ENCODE data around the gene EBNA1BP2. TPM values are rescaled to one million over a fixed set of nuclear protein-coding genes. Genes with fewer than 3 reads are reported as not detected.

EBNA1BP2 gene
- total and polyA plus RNA-seq, 2 of the 4 experiments (the other 2 are of a cell fraction) = 82.8 to 135 TPM

GRCh38 chr1:43172527-43172972, 460 bp upstream of the EBNA1BP2 start:
- ATAC-seq (ENCODE audit: low read depth) = peak; percentile 99
- ChIA-PET POLR2A (ENCODE audit: unreplicated experiment) (no interaction called here), CTCF (no interaction called here)

More at GRCh38 chr1:43172527-43172972, 460 bp upstream of the EBNA1BP2 start:
- no peak overlapping the region for H3K14ac ChIP-seq (replicated peaks; ENCODE audit: low read depth, low read length)
- H3K23ac ChIP-seq (ENCODE audit: low read depth, low read length) = no peak overlapping the region
- H3K9ac ChIP-seq (ENCODE audit: low read depth, low read length) = no peak overlapping the region
- H3K4me1 ChIP-seq (ENCODE audit: control insufficient read depth, insufficient read depth, low read length) = no peaks in the 10 kb centered on the region
- intact Hi-C loops (cut with micrococcal nuclease) = loop anchor here (1.0 kb wide), 1 partner anchor 34 kb away; no protein-coding TSS in a partner anchor
- no peak overlapping the region for H4K5ac ChIP-seq (ENCODE audit: low read depth, low read length)
- H4K91ac ChIP-seq (ENCODE audit: insufficient read depth, low read depth, low read length) = no peak overlapping the region
- H3K9me1 ChIP-seq (ENCODE audit: insufficient read depth, low read length) = peaks cover 5% of the 10 kb centered on the region; the same call in 1 of the 2 replicates
- H2AK5ac ChIP-seq (ENCODE audit: low read depth, low read length) = no peak overlapping the region
- no peak overlapping the region for H3K56ac ChIP-seq (ENCODE audit: extremely low read depth, insufficient read depth, low read length)
- dilution Hi-C loops (cut with HindIII; ENCODE audit: low sequenced_read_pairs, unreplicated experiment) = no loop called here
- peak overlapping the region; percentile 91 for H3K4me2 ChIP-seq (ENCODE audit: low read depth, low read length)
- no peak overlapping the region for H2BK120ac ChIP-seq (ENCODE audit: low read depth, low read length)
- no peak overlapping the region for H3K18ac ChIP-seq (ENCODE audit: low read depth, low read length)
- H4K8ac ChIP-seq (ENCODE audit: low read depth in 2 of 2, low read length in 2 of 2) = no peak overlapping the region; a peak in 1 of 4 replicates
- in situ Hi-C loops (cut with MboI; ENCODE audit: low sequenced_read_pairs) = no loop called here
- H3K4me3 ChIP-seq (ENCODE audit: insufficient read depth, low read depth, low read length) = peak overlapping the region; percentile 75
- H3K79me1 ChIP-seq (ENCODE audit: low read depth in 1 of 2, low read length in 2 of 2) = peaks cover 33 to 38% of the 10 kb centered on the region in 2 experiments
- TF ChIP-seq RFX5 (IDR thresholded peaks at IDR 0.05; ENCODE audit: low read depth, low read length) (no peak), CTCF (conservative IDR thresholded peaks at IDR 0.05; ENCODE audit: low read depth, low read length) (no peak), MAZ (IDR thresholded peaks at IDR 0.05; ENCODE audit: borderline replicate concordance, low read depth, low read length) (peak; percentile 83; the same call in 1 of the 2 replicates)
- H2BK15ac ChIP-seq (ENCODE audit: low read depth, low read length) = no peak overlapping the region
- H2AFZ ChIP-seq (replicated peaks; ENCODE audit: low read length, poor library complexity) = peak overlapping the region; percentile 97
- no TSS peak for BruUV-seq (replicated peaks)
- H3K4ac ChIP-seq (ENCODE audit: low read depth, low read length) = no peak overlapping the region
- H2BK20ac ChIP-seq (ENCODE audit: low read depth, low read length) = no peak overlapping the region
- no peak overlapping the region for H2AK9ac ChIP-seq (replicated peaks; ENCODE audit: low read depth, low read length, poor library complexity)
- peak; percentile 86 for DNase-seq
- no peak overlapping the region for H2BK5ac ChIP-seq (ENCODE audit: low read depth, low read length, poor library complexity, severe bottlenecking)
- H3K36me3 ChIP-seq (ENCODE audit: control insufficient read depth, insufficient read depth, low read length) = peaks cover 11% of the 10 kb centered on the region
- 0% methylated on average over 1 of the region's 20 CpGs; no CpG with 5 or more reads in 1 of the 2 experiments for WGBS, 2 experiments (ENCODE audit: extremely low coverage in 2 of 2, insufficient read length in 1 of 2)
- H3K9me3 ChIP-seq (ENCODE audit: control insufficient read depth, insufficient read depth, low read length) = no peaks in the 10 kb centered on the region
- H3K27me3 ChIP-seq (ENCODE audit: control insufficient read depth, insufficient read depth, low read length) = peaks cover 15% of the 10 kb centered on the region
- H4K20me1 ChIP-seq (ENCODE audit: insufficient read depth, low read length) = no peaks in the 10 kb centered on the region; the same call in 1 of the 2 replicates
- peak overlapping the region; percentile 28; the same call in 1 of the 2 replicates for H3K27ac ChIP-seq (ENCODE audit: insufficient read depth, low read length)

Measured in IMR-90 (cell line).